SK-N-MC (cell line): ENCODE results near the gene MUTYH.

Source experiments
- EZH2 ChIP-seq: fragments of 200-600 bp; sonication (generic); IDR thresholded peaks from one replicate; pipeline ENCODE4 v1.6.1; 2017; ENCODE audit warnings: antibody characterized with exemption
- POLR2AphosphoS5 ChIP-seq: IDR thresholded peaks from 2 replicates; pipeline ENCODE4 v1.6.1; 2012; ENCODE audit warnings: mild to moderate bottlenecking, low read depth, low read length, borderline replicate concordance

DNA sequence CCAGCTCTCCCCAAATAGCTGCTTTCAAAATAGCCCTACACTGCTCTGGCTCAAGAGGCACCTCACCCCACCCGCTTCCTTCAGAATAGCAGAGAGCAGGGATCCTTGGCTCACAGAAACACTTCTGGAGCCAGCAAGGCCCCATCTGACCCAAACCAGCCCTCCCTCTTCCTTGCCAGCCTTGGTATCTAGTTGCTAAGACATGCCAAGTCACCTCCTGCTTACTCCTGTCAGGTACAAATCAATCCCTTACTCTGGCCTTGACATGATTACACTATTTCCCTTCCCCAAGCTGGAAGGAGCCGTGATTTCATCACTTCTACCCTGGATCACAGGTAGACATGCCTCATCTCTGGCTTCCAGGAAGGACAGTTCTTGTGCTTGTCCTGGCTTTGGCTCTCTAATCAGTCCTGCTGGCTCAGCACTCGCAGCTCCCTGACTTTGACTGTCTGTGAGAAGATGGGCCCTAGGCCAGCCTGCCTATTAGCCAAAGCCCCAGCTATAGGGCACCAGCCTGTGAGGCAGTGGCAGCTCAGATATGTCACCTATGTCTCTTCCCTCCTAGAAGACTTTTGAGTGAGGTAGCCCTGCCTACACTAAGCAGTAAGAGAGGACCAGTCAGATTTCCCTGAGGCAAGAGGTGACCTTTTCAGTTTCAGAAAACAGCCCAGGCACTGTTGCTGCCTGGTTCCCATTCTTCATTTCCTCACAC lies 8.9 kb upstream of the MUTYH start:
- TF ChIP-seq POLR2AphosphoS5: no peak
- no peak for TF ChIP-seq EZH2
